HepG2 (cell line): ENCODE results near the gene CES3. TPM values are rescaled to one million over a fixed set of nuclear protein-coding genes. Genes with fewer than 3 reads are reported as not detected.

Source experiments
- ELK4 ChIP-seq: sonication (generic); formaldehyde crosslinking; IDR thresholded peaks from 2 replicates; pipeline ENCODE4 v1.9.0; 2021; ENCODE audit warnings: missing genetic modification reagents, borderline replicate concordance
- ETV5 ChIP-seq: IDR thresholded peaks from 2 replicates; pipeline ENCODE4 v1.6.1; 2018; ENCODE audit warnings: missing biosample characterization, missing genetic modification reagents, inconsistent platforms, borderline replicate concordance
- IRF9 ChIP-seq: sonication (generic); formaldehyde crosslinking; IDR thresholded peaks from 2 replicates; pipeline ENCODE4 v1.8.0; 2022; ENCODE audit warnings: missing genetic modification reagents, mild to moderate bottlenecking, borderline replicate concordance
- KMT2A ChIP-seq: sonication (generic); formaldehyde crosslinking; IDR thresholded peaks from 2 replicates; pipeline ENCODE4 v1.4.0; 2020; ENCODE audit warnings: missing genetic modification reagents
- MATR3 ChIP-seq: sonication (generic); formaldehyde crosslinking; IDR thresholded peaks from 2 replicates; pipeline ENCODE4 v1.4.0; 2020; ENCODE audit warnings: missing genetic modification reagents
- MED8 ChIP-seq: sonication (generic); formaldehyde crosslinking; IDR thresholded peaks from 2 replicates; pipeline ENCODE4 v1.8.1; 2023; ENCODE audit warnings: mild to moderate bottlenecking, missing genetic modification reagents; ENCODE audit not compliant: insufficient replicate concordance
- MIER3 ChIP-seq: IDR thresholded peaks from 2 replicates; pipeline ENCODE4 v1.6.1; 2016; ENCODE audit warnings: missing compliant biosample characterization, borderline replicate concordance
- NFKB2 ChIP-seq: sonication (generic); formaldehyde crosslinking; IDR thresholded peaks from 2 replicates; pipeline ENCODE4 v1.4.0; 2020; ENCODE audit warnings: missing genetic modification reagents, borderline replicate concordance
- NR2F2 ChIP-seq: IDR thresholded peaks from 2 replicates; pipeline ENCODE4 v1.6.1; 2012; ENCODE audit warnings: low read depth, inconsistent platforms, borderline replicate concordance
- SALL2 ChIP-seq: sonication (generic); formaldehyde crosslinking; IDR thresholded peaks from 2 replicates; pipeline ENCODE4 v1.8.1; 2023; ENCODE audit warnings: mild to moderate bottlenecking, missing genetic modification reagents, inconsistent platforms
- SIN3A ChIP-seq: IDR thresholded peaks from 2 replicates; pipeline ENCODE4 v1.6.1; 2011; ENCODE audit warnings: low read depth, mild to moderate bottlenecking, control low read depth, low read length, borderline replicate concordance
- SMAD3 ChIP-seq: sonication (generic); formaldehyde crosslinking; IDR thresholded peaks from 2 replicates; pipeline ENCODE4 v1.4.0; 2020; ENCODE audit warnings: missing genetic modification reagents
- XBP1 ChIP-seq: sonication (generic); formaldehyde crosslinking; IDR thresholded peaks from 2 replicates; pipeline ENCODE4 v1.5.0; 2020; ENCODE audit warnings: missing genetic modification reagents
- ZBTB44 ChIP-seq: sonication (generic); formaldehyde crosslinking; IDR thresholded peaks from 2 replicates; pipeline ENCODE4 v1.4.0; 2020; ENCODE audit warnings: missing genetic modification reagents
- ZNF275 ChIP-seq: sonication (generic); formaldehyde crosslinking; IDR thresholded peaks from 2 replicates; pipeline ENCODE4 v1.8.0; 2022; ENCODE audit warnings: missing genetic modification reagents, mild to moderate bottlenecking, inconsistent platforms, borderline replicate concordance
- ZNF430 ChIP-seq: sonication (generic); formaldehyde crosslinking; IDR thresholded peaks from 2 replicates; pipeline ENCODE4 v1.9.0; 2021; ENCODE audit warnings: mild to moderate bottlenecking, missing genetic modification reagents
- ZNF512 ChIP-seq: sonication (generic); formaldehyde crosslinking; IDR thresholded peaks from 2 replicates; pipeline ENCODE4 v1.4.0; 2020; ENCODE audit warnings: mild to moderate bottlenecking, missing genetic modification reagents
- ZNF558 ChIP-seq: sonication (generic); formaldehyde crosslinking; IDR thresholded peaks from 2 replicates; pipeline ENCODE4 v1.9.0; 2022; ENCODE audit warnings: mild to moderate bottlenecking, missing genetic modification reagents, borderline replicate concordance
- ZNF563 ChIP-seq: sonication (generic); formaldehyde crosslinking; IDR thresholded peaks from 2 replicates; pipeline ENCODE4 v1.8.0; 2022; ENCODE audit warnings: mild to moderate bottlenecking, moderate library complexity, missing genetic modification reagents
- ZSCAN9 ChIP-seq: IDR thresholded peaks from 2 replicates; pipeline ENCODE4 v1.6.1; 2016; ENCODE audit warnings: borderline replicate concordance
- polyA plus RNA-seq, 8 experiments: library from polyadenylated mRNA; depleted of rRNA in 3 of 8; stranded (reverse) in 7 of 8; unstranded in 1 of 8; fragments of >200 nt; fragmentation: Illumina TruSeq in 4 of 8; extraction: Trizol in 4 of 8; gene quantifications; 2 replicates each; pipeline versions ENCODE4 v1.2.1 to v1.2.3, GENCODE V29; 2011 to 2016; ENCODE audit warnings: low read depth in 4 of 8, missing spikeins in 1 of 8, mixed read lengths in 1 of 8; ENCODE audit not compliant: insufficient read depth in 1 of 8
- total RNA-seq, 5 experiments: library from RNA; depleted of rRNA; stranded (reverse); fragments of >200 nt; fragmentation: Illumina TruSeq; extraction: Trizol; gene quantifications; 2 replicates each; pipeline ENCODE4 v1.2.3, GENCODE V29; 2016; ENCODE audit warnings: low read depth in 1 of 5

The CES3 gene
- total and polyA plus RNA-seq, 2 of the 13 experiments (the other 11 are each of a cell fraction or from before 2014, with no cell fraction given) = 6.6 to 17.4 TPM

GRCh38 chr16:66977341-66978113 lies 16.5 kb downstream of the CES3 start (continued):
- TF ChIP-seq IRF9 (CRISPR knock-in tag) (peak; percentile 81; the same call in 1 of the 2 replicates), MATR3 (no peak), ZNF430 (CRISPR knock-in tag) (0 out of 2 replicates have a peak, but pooled peaks have one; percentile 69), KMT2A (CRISPR knock-in tag) (0 out of 2 replicates have a peak, but pooled peaks have one; percentile 36), NFKB2 (CRISPR knock-in tag) (peak; percentile 78; the same call in 1 of the 2 replicates), ZNF558 (CRISPR knock-in tag) (peak; percentile 80; the same call in 1 of the 2 replicates), SMAD3 (CRISPR knock-in tag) (peak; percentile 72; the same call in 1 of the 2 replicates), MED8 (CRISPR knock-in tag) (no peak), SIN3A (no peak), ETV5 (CRISPR knock-in tag) (peak; percentile 76), NR2F2 (no peak), ZNF275 (CRISPR knock-in tag) (no peak), ZSCAN9 (CRISPR knock-in tag) (peak; percentile 77; the same call in 1 of the 2 replicates), MIER3 (CRISPR knock-in tag) (peak; percentile 92), ZNF512 (no peak), SALL2 (CRISPR knock-in tag) (no peak), ZBTB44 (CRISPR knock-in tag) (no peak), XBP1 (no peak), ELK4 (no peak), ZNF563 (CRISPR knock-in tag) (no peak)
